OCI-LY7 (cell line): ENCODE results near the gene SLC5A9. TPM values are rescaled to one million over a fixed set of nuclear protein-coding genes. Genes with fewer than 3 reads are reported as not detected.

Source experiments
- BruUV-seq: library from RNA; stranded (reverse); fragments of 400-500 nt; replicated peaks from 2 replicates; lab custom pipeline; 2021; lab: Mats Ljungman, UMichigan
- CTCF ChIA-PET: fragments of 300-600 bp; sonication (Branson Sonifier 250); formaldehyde crosslinking; loops from one replicate; lab custom pipeline; 2022; ENCODE audit warnings: antibody characterized with exemption; ENCODE audit not compliant: unreplicated experiment; lab: Charles Lee
- POLR2A ChIA-PET: fragments of 300-600 bp; sonication (Branson Sonifier 250); formaldehyde crosslinking; loops from one replicate; lab custom pipeline; 2022; ENCODE audit warnings: antibody characterized with exemption; lab: Charles Lee
- DNase-seq: peaks from one replicate; pipeline ENCODE4 v3.0.0-alpha.2; 2015; ENCODE audit warnings: low spot score
- H2AFZ ChIP-seq: fragments of 200-600 bp; sonication (generic), shearing (Covaris generic); 2 replicates; pipeline ENCODE4 v1.6.1; 2014; ENCODE audit warnings: mild to moderate bottlenecking, antibody characterized with exemption, low read length, moderate library complexity
- H3K27ac ChIP-seq: fragments of 200-600 bp; sonication (generic); 2 replicates; pipeline ENCODE4 v1.5.1; 2014; ENCODE audit warnings: mixed run types, low read depth, mild to moderate bottlenecking, moderate library complexity, low read length, inconsistent platforms; ENCODE audit not compliant: poor library complexity, severe bottlenecking
- H3K36me3 ChIP-seq: fragments of 200-600 bp; sonication (generic); 2 replicates; pipeline ENCODE4 v1.6.1; 2014; ENCODE audit warnings: mild to moderate bottlenecking, antibody characterized with exemption, low read length, moderate library complexity, mixed read lengths; ENCODE audit not compliant: insufficient read depth
- H3K4me1 ChIP-seq: fragments of 200-600 bp; sonication (generic); 2 replicates; pipeline ENCODE4 v1.5.1; 2014; ENCODE audit warnings: mild to moderate bottlenecking, low read length; ENCODE audit not compliant: insufficient read depth, poor library complexity, severe bottlenecking
- H3K4me2 ChIP-seq: fragments of 200-600 bp; sonication (generic); 2 replicates; pipeline ENCODE4 v1.6.1; 2014; ENCODE audit warnings: mild to moderate bottlenecking, low read length
- H3K4me3 ChIP-seq: fragments of 200-600 bp; sonication (generic); 2 replicates; pipeline ENCODE4 v1.5.1; 2014; ENCODE audit warnings: mild to moderate bottlenecking, low read depth, low read length; ENCODE audit not compliant: poor library complexity, severe bottlenecking
- H3K79me2 ChIP-seq: fragments of 200-600 bp; sonication (generic); 2 replicates; pipeline ENCODE4 v1.6.1; 2016; ENCODE audit warnings: low read depth, mild to moderate bottlenecking, low read length, moderate library complexity, mixed read lengths; ENCODE audit not compliant: insufficient read depth
- H3K9me2 ChIP-seq: fragments of 200-600 bp; sonication (generic); 2 replicates; pipeline ENCODE4 v1.6.1; 2016; ENCODE audit warnings: mild to moderate bottlenecking, low read length, mixed read lengths; ENCODE audit not compliant: insufficient read depth
- H3K9me3 ChIP-seq: fragments of 200-600 bp; sonication (generic); 2 replicates; pipeline ENCODE4 v1.6.1; 2014; ENCODE audit warnings: mild to moderate bottlenecking, mixed run types, low read length, mixed read lengths
- H4K20me1 ChIP-seq: fragments of 200-600 bp; sonication (generic); 2 replicates; pipeline ENCODE4 v1.6.1; 2014; ENCODE audit warnings: mild to moderate bottlenecking, antibody characterized with exemption, low read length, moderate library complexity, mixed read lengths; ENCODE audit not compliant: insufficient read depth
- EZH2phosphoT487 ChIP-seq: fragments of 200-600 bp; sonication (generic); IDR thresholded peaks from 2 replicates; pipeline ENCODE4 v1.6.1; 2018; ENCODE audit warnings: low read depth, borderline replicate concordance, mild to moderate bottlenecking, mixed run types, antibody characterized with exemption, low read length, moderate library complexity, mixed read lengths
- intact Hi-C: fragments of 100-400 bp; cut with micrococcal nuclease; formaldehyde crosslinking; loops from one replicate; pipeline ENCODE4 v1.10.0; 2022; ENCODE audit not compliant: unreplicated experiment
- total RNA-seq, 2 experiments: library from RNA; depleted of rRNA in 1 of 2; stranded (reverse); fragments of >200 nt in 1 of 2; shearing (Covaris generic) in 1 of 2; gene quantifications; 2 replicates each; pipeline ENCODE4 v1.2.3, GENCODE V29; 2014 to 2022
- TF ChIP-seq, protein P1 (sequence below): fragments of 200-600 bp; sonication (generic); conservative IDR thresholded peaks from 2 replicates; pipeline ENCODE4 v1.5.1; 2014; ENCODE audit warnings: mild to moderate bottlenecking, antibody characterized with exemption, low read length, moderate library complexity, mixed read lengths

Gene SLC5A9
- total RNA-seq, 2 experiments from 2014 or later = not detected

DNA sequence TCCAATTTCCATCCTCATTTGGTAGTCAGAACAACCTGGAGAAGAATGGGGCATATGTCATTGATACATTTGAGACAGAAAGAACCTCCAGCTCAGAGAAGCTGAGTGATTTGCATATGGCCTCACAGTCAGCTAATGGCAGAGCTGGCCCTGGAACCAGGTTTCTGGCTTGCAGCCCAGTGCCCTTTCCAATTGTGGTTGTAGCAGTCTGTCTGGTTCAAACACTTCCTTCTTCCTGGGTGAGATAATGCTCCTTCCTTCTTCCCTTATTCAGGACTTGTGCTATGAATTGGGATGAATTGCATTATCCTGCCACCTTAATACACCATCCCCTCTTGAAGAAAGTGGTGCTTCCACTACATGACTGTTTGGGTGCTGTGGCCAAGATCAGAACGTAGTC, 24.2 kb downstream of the SLC5A9 start:
- intact Hi-C loops = no loop called here
- ChIA-PET CTCF (no interaction called here), POLR2A (no interaction called here)
- H3K4me3 ChIP-seq = no peak overlapping the region
- no TSS peak for BruUV-seq
- TF ChIP-seq, protein P1, sequence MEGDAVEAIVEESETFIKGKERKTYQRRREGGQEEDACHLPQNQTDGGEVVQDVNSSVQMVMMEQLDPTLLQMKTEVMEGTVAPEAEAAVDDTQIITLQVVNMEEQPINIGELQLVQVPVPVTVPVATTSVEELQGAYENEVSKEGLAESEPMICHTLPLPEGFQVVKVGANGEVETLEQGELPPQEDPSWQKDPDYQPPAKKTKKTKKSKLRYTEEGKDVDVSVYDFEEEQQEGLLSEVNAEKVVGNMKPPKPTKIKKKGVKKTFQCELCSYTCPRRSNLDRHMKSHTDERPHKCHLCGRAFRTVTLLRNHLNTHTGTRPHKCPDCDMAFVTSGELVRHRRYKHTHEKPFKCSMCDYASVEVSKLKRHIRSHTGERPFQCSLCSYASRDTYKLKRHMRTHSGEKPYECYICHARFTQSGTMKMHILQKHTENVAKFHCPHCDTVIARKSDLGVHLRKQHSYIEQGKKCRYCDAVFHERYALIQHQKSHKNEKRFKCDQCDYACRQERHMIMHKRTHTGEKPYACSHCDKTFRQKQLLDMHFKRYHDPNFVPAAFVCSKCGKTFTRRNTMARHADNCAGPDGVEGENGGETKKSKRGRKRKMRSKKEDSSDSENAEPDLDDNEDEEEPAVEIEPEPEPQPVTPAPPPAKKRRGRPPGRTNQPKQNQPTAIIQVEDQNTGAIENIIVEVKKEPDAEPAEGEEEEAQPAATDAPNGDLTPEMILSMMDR = no peak
- no peak for TF ChIP-seq EZH2phosphoT487
- no peaks in the 10 kb centered on the region for H4K20me1 ChIP-seq
- H3K4me1 ChIP-seq = no peaks in the 10 kb centered on the region
- no peak overlapping the region for H2AFZ ChIP-seq
- H3K4me2 ChIP-seq = no peak overlapping the region
- no peak for DNase-seq
- H3K9me2 ChIP-seq = no peaks in the 10 kb centered on the region
- H3K27ac ChIP-seq = no peak overlapping the region
- no peaks in the 10 kb centered on the region for H3K36me3 ChIP-seq
- H3K79me2 ChIP-seq = no peaks in the 10 kb centered on the region
- no peaks in the 10 kb centered on the region for H3K9me3 ChIP-seq

DNA sequence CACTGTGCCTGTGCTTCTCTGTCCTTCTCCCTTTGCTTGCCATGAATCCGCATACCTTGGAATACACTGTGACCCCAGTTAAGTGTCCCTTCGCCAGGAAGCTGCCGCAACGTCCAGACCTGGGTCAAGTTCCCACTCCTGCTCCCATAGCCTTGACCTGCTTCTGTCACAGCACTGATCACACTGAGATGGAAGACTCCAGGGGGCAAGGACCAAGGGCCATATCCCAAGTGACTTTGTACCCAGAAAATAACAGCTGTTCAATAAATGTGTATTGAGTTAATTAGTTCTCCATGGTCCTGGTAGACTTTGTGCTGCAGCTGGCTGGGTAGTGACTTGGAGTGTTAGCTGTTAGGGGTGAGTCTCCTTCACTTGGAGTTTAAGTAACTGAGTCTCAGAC, 25.8 kb downstream of the SLC5A9 start:
- Histone ChIP-seq H3K27ac (no peak overlapping the region), H3K4me2 (no peak overlapping the region), H2AFZ (no peak overlapping the region), H3K36me3 (no peaks in the 10 kb centered on the region), H3K4me1 (no peaks in the 10 kb centered on the region), H3K4me3 (no peak overlapping the region), H3K79me2 (no peaks in the 10 kb centered on the region), H3K9me2 (no peaks in the 10 kb centered on the region), H4K20me1 (no peaks in the 10 kb centered on the region), H3K9me3 (no peaks in the 10 kb centered on the region)
- TF ChIP-seq, protein P1 = no peak
- no peak for TF ChIP-seq EZH2phosphoT487
- ChIA-PET CTCF (no interaction called here), POLR2A (no interaction called here)
- intact Hi-C loops = no loop called here
- no TSS peak for BruUV-seq
- DNase-seq = no peak

DNA sequence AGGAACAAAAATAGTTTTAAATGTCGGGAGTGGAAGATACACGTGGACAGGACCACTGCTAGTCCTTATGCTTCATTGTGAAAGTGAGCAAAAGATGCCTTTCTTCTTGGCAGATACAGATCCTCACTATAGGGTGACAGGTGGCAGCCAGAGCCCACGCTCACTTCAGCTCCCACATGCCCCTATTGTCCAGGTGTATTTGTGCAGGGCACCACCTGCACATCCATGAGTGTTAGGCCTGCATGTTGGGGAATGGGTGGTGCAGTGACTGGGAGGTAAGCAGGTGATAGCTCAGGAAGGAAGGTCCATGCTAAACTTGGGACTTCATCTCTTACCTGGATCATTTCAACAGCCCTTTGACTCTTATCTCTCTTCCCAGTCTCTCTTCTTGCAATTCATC, 27.4 kb downstream of the SLC5A9 start:
- Histone ChIP-seq H3K9me2 (no peaks in the 10 kb centered on the region), H3K79me2 (no peaks in the 10 kb centered on the region), H3K36me3 (no peaks in the 10 kb centered on the region), H3K4me3 (no peak overlapping the region), H3K4me1 (no peaks in the 10 kb centered on the region), H3K4me2 (no peak overlapping the region), H2AFZ (no peak overlapping the region), H4K20me1 (no peaks in the 10 kb centered on the region), H3K27ac (no peak overlapping the region), H3K9me3 (no peaks in the 10 kb centered on the region)
- BruUV-seq = no TSS peak
- intact Hi-C loops = no loop called here
- ChIA-PET POLR2A (no interaction called here), CTCF (no interaction called here)
- no peak for DNase-seq
- TF ChIP-seq EZH2phosphoT487 = no peak
- TF ChIP-seq, protein P1 = no peak
